OCI-M2 (cell line): ENCODE measurements around the gene ARHGAP27.

ENCODE experiments used
- DNase-seq: peaks from one replicate; lab custom pipeline; 2025; ENCODE audit not compliant: unreplicated experiment; lab: John Stamatoyannopoulos, UW

ARHGAP27 gene

GRCh38 chr17:45408611-45409421 lies 23.9 kb downstream of the ARHGAP27 start:
- DNase-seq = no peak

- no peak for DNase-seq
These were observed 26.6 kb downstream of the ARHGAP27 start for GRCh38 chr17:45406107-45406506.

- no peak for DNase-seq
These were observed 27.2 kb downstream of the ARHGAP27 start for GRCh38 chr17:45405250-45406086.

- no peak for DNase-seq
These were observed 27.8 kb downstream of the ARHGAP27 start for GRCh38 chr17:45404870-45405249.

- DNase-seq = no peak
These were observed 28.7 kb downstream of the ARHGAP27 start for GRCh38 chr17:45403906-45404490.

- DNase-seq = no peak
These were observed 29.8 kb downstream of the ARHGAP27 start for GRCh38 chr17:45402916-45403315.

- DNase-seq = no peak
These were observed 33.9 kb downstream of the ARHGAP27 start for GRCh38 chr17:45398800-45399199.

GRCh38 chr17:45397796-45398195 lies 34.9 kb downstream of the ARHGAP27 start:
- DNase-seq = no peak

GRCh38 chr17:45396496-45397205 lies 36.0 kb downstream of the ARHGAP27 start:
- DNase-seq = no peak

- no peak for DNase-seq
These were observed 36.9 kb downstream of the ARHGAP27 start for GRCh38 chr17:45395569-45396415.

GRCh38 chr17:45394913-45395568 lies 37.6 kb downstream of the ARHGAP27 start:
- DNase-seq = no peak

GRCh38 chr17:45394564-45394912 lies 38.1 kb downstream of the ARHGAP27 start:
- no peak for DNase-seq

GRCh38 chr17:45394091-45394490 lies 38.6 kb downstream of the ARHGAP27 start:
- no peak for DNase-seq

- DNase-seq = no peak
These were observed 39.3 kb downstream of the ARHGAP27 start for GRCh38 chr17:45393411-45393810.

GRCh38 chr17:45391918-45392317 lies 40.8 kb downstream of the ARHGAP27 start:
- no peak for DNase-seq

GRCh38 chr17:45391291-45391690 lies 41.4 kb downstream of the ARHGAP27 start:
- no peak for DNase-seq

GRCh38 chr17:45389354-45389753 lies 43.3 kb downstream of the ARHGAP27 start:
- no peak for DNase-seq

GRCh38 chr17:45388604-45389325 lies 43.9 kb downstream of the ARHGAP27 start:
- no peak for DNase-seq

GRCh38 chr17:45387739-45388138 lies 44.9 kb downstream of the ARHGAP27 start:
- no peak for DNase-seq
